HEK293 (cell line): ENCODE measurements around the gene TSHZ2.

Experiments
- CTCF ChIA-PET: fragments of 350-600 bp; formaldehyde crosslinking; extraction: SDS; loops from one replicate; lab custom pipeline; 2021; ENCODE audit warnings: antibody characterized with exemption; lab: Yijun Ruan, JAX
- POLR2A ChIA-PET: fragments of 300-600 bp; formaldehyde crosslinking; extraction: SDS; loops from one replicate; lab custom pipeline; 2020; ENCODE audit warnings: antibody characterized with exemption, inconsistent platforms; lab: Yijun Ruan, JAX
- H3K27ac ChIP-seq: fragments of 200-500 bp; sonication (Bioruptor generic); 2 replicates; pipeline ENCODE4 v1.5.1; 2014; ENCODE audit warnings: low read depth, low read length, control low read depth, inconsistent platforms; ENCODE audit errors: extremely low read depth
- H3K36me3 ChIP-seq, 2 experiments: fragments of 200-500 bp in 1 of 2; sonication (Bioruptor generic) in 1 of 2; 1 replicate in 1 of 2; 2 replicates in 1 of 2; pipeline ENCODE4 v1.5.1; 2014 to 2017; ENCODE audit warnings: inconsistent platforms in 2 of 2, low read length in 2 of 2; ENCODE audit not compliant: control insufficient read depth in 2 of 2, insufficient read depth in 1 of 2
- H3K4me1 ChIP-seq: fragments of 200-500 bp; sonication (Bioruptor generic); 2 replicates; pipeline ENCODE4 v1.5.1; 2014; ENCODE audit warnings: mild to moderate bottlenecking, low read length, inconsistent platforms; ENCODE audit not compliant: control insufficient read depth, insufficient read depth
- H3K4me3 ChIP-seq: 2 replicates; pipeline ENCODE4 v1.5.1; 2011; ENCODE audit warnings: low read depth, mild to moderate bottlenecking, control low read depth, low read length, moderate library complexity
- H3K9me3 ChIP-seq: fragments of 200-500 bp; sonication (Bioruptor generic); 2 replicates; pipeline ENCODE4 v1.5.1; 2014; ENCODE audit warnings: low read depth, low read length, inconsistent platforms; ENCODE audit not compliant: control insufficient read depth, insufficient read depth
- AEBP2 ChIP-seq: fragments of 450-650 bp; formaldehyde crosslinking; IDR thresholded peaks from 2 replicates; pipeline ENCODE4 v1.5.1; 2016; ENCODE audit warnings: missing biosample characterization, missing genetic modification characterization, borderline replicate concordance
- GLIS1 ChIP-seq: fragments of 450-650 bp; formaldehyde crosslinking; IDR thresholded peaks from 2 replicates; pipeline ENCODE4 v1.5.1; 2016; ENCODE audit warnings: missing biosample characterization, missing genetic modification characterization
- KLF7 ChIP-seq: fragments of 450-650 bp; formaldehyde crosslinking; IDR thresholded peaks from 2 replicates; pipeline ENCODE4 v1.5.1; 2016; ENCODE audit warnings: missing biosample characterization, missing genetic modification characterization, borderline replicate concordance
- MEIS1 ChIP-seq: sonication (generic); formaldehyde crosslinking; IDR thresholded peaks from 2 replicates; pipeline ENCODE4 v1.8.1; 2022; ENCODE audit warnings: missing genetic modification reagents, mild to moderate bottlenecking, borderline replicate concordance
- RBAK ChIP-seq: fragments of 450-650 bp; formaldehyde crosslinking; IDR thresholded peaks from 2 replicates; pipeline ENCODE4 v1.5.1; 2016; ENCODE audit warnings: missing biosample characterization, missing genetic modification characterization
- REPIN1 ChIP-seq: fragments of 450-650 bp; formaldehyde crosslinking; IDR thresholded peaks from 2 replicates; pipeline ENCODE4 v1.5.1; 2017; ENCODE audit warnings: missing biosample characterization, missing genetic modification characterization, low read depth
- SCRT1 ChIP-seq: fragments of 450-650 bp; formaldehyde crosslinking; IDR thresholded peaks from 2 replicates; pipeline ENCODE4 v1.5.1; 2016; ENCODE audit warnings: missing biosample characterization, missing genetic modification characterization, borderline replicate concordance
- SP7 ChIP-seq: fragments of 450-650 bp; formaldehyde crosslinking; IDR thresholded peaks from 2 replicates; pipeline ENCODE4 v1.5.1; 2016; ENCODE audit warnings: missing biosample characterization, missing genetic modification characterization
- ZFP41 ChIP-seq: fragments of 450-650 bp; formaldehyde crosslinking; IDR thresholded peaks from 2 replicates; pipeline ENCODE4 v1.5.1; 2016; ENCODE audit warnings: missing biosample characterization, missing genetic modification characterization, borderline replicate concordance
- ZNF223 ChIP-seq: fragments of 450-650 bp; formaldehyde crosslinking; IDR thresholded peaks from 2 replicates; pipeline ENCODE4 v1.5.1; 2016; ENCODE audit warnings: missing biosample characterization, missing genetic modification characterization
- ZNF248 ChIP-seq: fragments of 450-650 bp; formaldehyde crosslinking; IDR thresholded peaks from 2 replicates; pipeline ENCODE4 v1.5.1; 2017; ENCODE audit warnings: missing biosample characterization, missing genetic modification characterization
- ZNF26 ChIP-seq: fragments of 450-650 bp; formaldehyde crosslinking; IDR thresholded peaks from 2 replicates; pipeline ENCODE4 v1.5.1; 2016; ENCODE audit warnings: missing biosample characterization, missing genetic modification characterization
- ZNF274 ChIP-seq, 2 experiments: fragments of 200-500 bp in 1 of 2; fragments of 450-650 bp in 1 of 2; sonication (Bioruptor generic) in 1 of 2; formaldehyde crosslinking in 1 of 2; IDR thresholded peaks; 2 replicates each; pipeline versions ENCODE4 v1.5.1 to v1.6.1; 2014 to 2016; ENCODE audit warnings: borderline replicate concordance in 1 of 2, inconsistent platforms in 1 of 2, low read length in 1 of 2, missing biosample characterization in 1 of 2, missing genetic modification characterization in 1 of 2
- ZNF280D ChIP-seq: fragments of 450-650 bp; formaldehyde crosslinking; IDR thresholded peaks from 2 replicates; pipeline ENCODE4 v1.5.1; 2016; ENCODE audit warnings: missing biosample characterization, missing genetic modification characterization
- ZNF350 ChIP-seq: fragments of 450-650 bp; formaldehyde crosslinking; IDR thresholded peaks from 2 replicates; pipeline ENCODE4 v1.5.0; 2017; ENCODE audit warnings: missing biosample characterization, mild to moderate bottlenecking, missing genetic modification characterization
- ZNF530 ChIP-seq: fragments of 450-650 bp; formaldehyde crosslinking; IDR thresholded peaks from 2 replicates; pipeline ENCODE4 v1.5.1; 2016; ENCODE audit warnings: low read depth, missing biosample characterization, missing genetic modification characterization
- ZNF580 ChIP-seq: fragments of 450-650 bp; formaldehyde crosslinking; IDR thresholded peaks from 2 replicates; pipeline ENCODE4 v1.5.1; 2016; ENCODE audit warnings: missing biosample characterization, missing genetic modification characterization
- ZNF76 ChIP-seq: fragments of 450-650 bp; formaldehyde crosslinking; IDR thresholded peaks from 2 replicates; pipeline ENCODE4; 2016; ENCODE audit warnings: low read depth, missing biosample characterization, missing genetic modification characterization, borderline replicate concordance
- TF ChIP-seq, protein P1 (sequence below): fragments of 450-650 bp; formaldehyde crosslinking; IDR thresholded peaks from 2 replicates; pipeline ENCODE4 v1.5.1; 2016; ENCODE audit warnings: missing biosample characterization, missing genetic modification characterization
- TF ChIP-seq, protein P2 (sequence below): fragments of 450-650 bp; formaldehyde crosslinking; IDR thresholded peaks from 2 replicates; pipeline ENCODE4 v1.5.1; 2017; ENCODE audit warnings: missing biosample characterization, missing genetic modification characterization

TSHZ2 gene

DNA sequence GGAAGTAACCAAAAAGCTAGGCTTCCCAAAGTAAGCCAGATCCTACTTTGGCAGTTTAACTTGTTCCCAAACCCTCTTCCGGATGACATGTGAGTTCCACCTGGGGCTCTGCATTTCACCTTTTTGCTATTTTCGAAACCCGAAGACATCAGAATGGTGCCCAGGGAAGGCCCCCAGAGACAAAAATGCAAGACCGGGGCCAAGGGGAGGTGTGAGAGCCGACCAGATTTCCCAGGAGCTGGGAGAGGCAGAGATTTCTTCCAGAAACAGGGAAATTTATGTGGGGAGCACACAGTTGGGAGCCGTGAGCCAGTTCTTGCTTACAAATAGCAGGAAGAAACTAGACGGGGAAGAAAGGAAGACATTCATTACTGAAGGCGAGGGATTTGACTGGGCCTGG, 411.8 kb downstream of the TSHZ2 start:
- Histone ChIP-seq H3K4me1 (no peaks in the 10 kb centered on the region), H3K4me3 (no peak overlapping the region), H3K9me3 (no peaks in the 10 kb centered on the region), H3K36me3 (no peaks in the 10 kb centered on the region), H3K27ac (no peak overlapping the region)
- ChIA-PET CTCF (interaction anchor here (0.6 kb wide), 1 partner anchor 65 kb away, joined by 3 read pairs; no protein-coding TSS in a partner anchor), POLR2A (no interaction called here)
- TF ChIP-seq ZFP41 (no peak), ZNF530 (tag by site-specific recombination) (no peak)

DNA sequence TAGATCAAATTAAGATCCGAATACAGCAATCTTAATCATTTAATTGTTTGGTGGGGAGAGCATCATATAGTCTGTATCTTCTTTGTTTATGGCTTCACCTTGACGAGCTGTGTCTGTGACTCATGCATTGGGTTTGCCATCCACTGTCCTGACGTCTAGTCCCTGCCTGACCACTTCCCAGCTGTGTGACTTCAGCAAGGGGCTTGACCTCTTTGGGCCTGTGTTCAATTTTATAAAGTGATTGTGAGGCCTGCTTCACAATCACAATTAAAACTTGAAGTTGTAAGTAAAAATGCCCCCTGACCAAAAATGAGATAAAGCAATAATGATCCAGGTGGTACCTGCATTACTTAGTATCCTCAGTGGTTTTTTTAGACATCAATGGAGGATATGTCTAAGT, 412.2 kb downstream of the TSHZ2 start:
- H3K4me3 ChIP-seq = no peak overlapping the region
- H3K27ac ChIP-seq = no peak overlapping the region
- H3K4me1 ChIP-seq = no peaks in the 10 kb centered on the region
- TF ChIP-seq ZNF280D (tag by site-specific recombination) (no peak), KLF7 (tag by site-specific recombination) (no peak), REPIN1 (tag by site-specific recombination) (no peak), GLIS1 (no peak), RBAK (no peak), ZNF350 (no peak), ZNF248 (tag by site-specific recombination) (no peak), ZNF223 (tag by site-specific recombination) (no peak), ZNF26 (tag by site-specific recombination) (no peak), AEBP2 (no peak), ZNF76 (tag by site-specific recombination) (no peak), SP7 (no peak), SCRT1 (tag by site-specific recombination) (no peak), ZNF274 (IDR thresholded peaks at IDR 0.05; ENCODE audit: low read length) (no peak), ZNF274 (tag by site-specific recombination; IDR thresholded peaks at IDR 0.05; ENCODE audit: borderline replicate concordance) (no peak), ZNF580 (tag by site-specific recombination) (no peak), MEIS1 (no peak)
- TF ChIP-seq, protein P1, sequence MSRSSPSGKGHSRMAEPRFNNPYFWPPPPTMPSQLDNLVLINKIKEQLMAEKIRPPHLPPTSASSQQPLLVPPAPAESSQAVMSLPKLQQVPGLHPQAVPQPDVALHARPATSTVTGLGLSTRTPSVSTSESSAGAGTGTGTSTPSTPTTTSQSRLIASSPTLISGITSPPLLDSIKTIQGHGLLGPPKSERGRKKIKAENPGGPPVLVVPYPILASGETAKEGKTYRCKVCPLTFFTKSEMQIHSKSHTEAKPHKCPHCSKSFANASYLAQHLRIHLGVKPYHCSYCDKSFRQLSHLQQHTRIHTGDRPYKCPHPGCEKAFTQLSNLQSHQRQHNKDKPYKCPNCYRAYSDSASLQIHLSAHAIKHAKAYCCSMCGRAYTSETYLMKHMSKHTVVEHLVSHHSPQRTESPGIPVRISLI (tag by site-specific recombination) = no peak
- TF ChIP-seq, protein P2, sequence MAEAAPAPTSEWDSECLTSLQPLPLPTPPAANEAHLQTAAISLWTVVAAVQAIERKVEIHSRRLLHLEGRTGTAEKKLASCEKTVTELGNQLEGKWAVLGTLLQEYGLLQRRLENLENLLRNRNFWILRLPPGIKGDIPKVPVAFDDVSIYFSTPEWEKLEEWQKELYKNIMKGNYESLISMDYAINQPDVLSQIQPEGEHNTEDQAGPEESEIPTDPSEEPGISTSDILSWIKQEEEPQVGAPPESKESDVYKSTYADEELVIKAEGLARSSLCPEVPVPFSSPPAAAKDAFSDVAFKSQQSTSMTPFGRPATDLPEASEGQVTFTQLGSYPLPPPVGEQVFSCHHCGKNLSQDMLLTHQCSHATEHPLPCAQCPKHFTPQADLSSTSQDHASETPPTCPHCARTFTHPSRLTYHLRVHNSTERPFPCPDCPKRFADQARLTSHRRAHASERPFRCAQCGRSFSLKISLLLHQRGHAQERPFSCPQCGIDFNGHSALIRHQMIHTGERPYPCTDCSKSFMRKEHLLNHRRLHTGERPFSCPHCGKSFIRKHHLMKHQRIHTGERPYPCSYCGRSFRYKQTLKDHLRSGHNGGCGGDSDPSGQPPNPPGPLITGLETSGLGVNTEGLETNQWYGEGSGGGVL (tag by site-specific recombination) = no peak
- TF ChIP-seq, all 188 proteins: peak for 0
- Histone ChIP-seq H3K36me3 (no peaks in the 10 kb centered on the region), H3K9me3 (no peaks in the 10 kb centered on the region)
- ChIA-PET POLR2A (no interaction called here), CTCF (interaction anchor here (0.7 kb wide), 1 partner anchor 798 kb away, joined by 4 read pairs; no protein-coding TSS in a partner anchor)
